ENCODE measurements around the gene BAD. TPM values are rescaled to one million over a fixed set of nuclear protein-coding genes. Genes with fewer than 3 reads are reported as not detected.

Gene BAD
- total and polyA plus RNA-seq, 2 donors (not counting 1 experiment from before 2014, with no cell fraction given): 24.0 to 39.1 TPM

DNA sequence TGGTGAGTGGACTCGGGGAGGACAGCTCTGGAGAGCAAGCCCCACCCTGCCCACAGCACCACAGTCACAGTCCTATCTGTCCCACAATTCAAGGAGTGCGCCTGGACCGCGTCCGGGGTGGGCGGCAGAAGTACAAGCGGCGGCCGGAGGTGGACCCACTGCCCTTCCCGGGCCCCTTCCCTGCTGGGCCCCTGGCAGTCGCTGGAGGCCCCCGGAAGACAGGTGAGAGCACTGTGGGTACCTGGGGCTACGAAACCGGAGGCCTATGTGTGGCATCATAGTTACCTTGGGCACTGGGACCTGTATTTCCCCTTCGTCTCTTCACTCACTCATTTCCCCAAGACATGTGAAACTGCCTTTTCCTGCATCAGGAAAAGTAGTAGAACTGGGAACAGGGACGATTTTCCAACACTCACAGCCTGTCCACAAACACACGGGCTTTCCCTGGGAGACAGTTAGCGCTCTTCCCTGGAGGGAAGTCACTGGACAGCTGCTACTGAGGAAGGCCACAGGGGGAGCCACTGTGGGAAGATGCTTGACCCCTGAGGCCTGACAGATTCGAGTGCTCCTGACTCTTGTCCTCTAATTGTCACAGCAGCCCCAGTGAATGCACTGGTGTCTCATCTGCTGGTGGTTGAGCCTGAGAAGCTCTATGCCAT, 29.8 kb upstream of the BAD start:
- DNase-seq (no peak), ATAC-seq (ENCODE audit: low read depth) (no peak)
- Mint-ChIP-seq H3K4me1 (peaks cover 28% of the 10 kb centered on the region), H3K27me3 (no peaks in the 10 kb centered on the region), H3K4me3 (no peak overlapping the region), H3K9me3 (ENCODE audit: insufficient read depth) (no peaks in the 10 kb centered on the region), H3K27ac (peak overlapping the region; percentile 24)
- TF ChIP-seq, protein P1, sequence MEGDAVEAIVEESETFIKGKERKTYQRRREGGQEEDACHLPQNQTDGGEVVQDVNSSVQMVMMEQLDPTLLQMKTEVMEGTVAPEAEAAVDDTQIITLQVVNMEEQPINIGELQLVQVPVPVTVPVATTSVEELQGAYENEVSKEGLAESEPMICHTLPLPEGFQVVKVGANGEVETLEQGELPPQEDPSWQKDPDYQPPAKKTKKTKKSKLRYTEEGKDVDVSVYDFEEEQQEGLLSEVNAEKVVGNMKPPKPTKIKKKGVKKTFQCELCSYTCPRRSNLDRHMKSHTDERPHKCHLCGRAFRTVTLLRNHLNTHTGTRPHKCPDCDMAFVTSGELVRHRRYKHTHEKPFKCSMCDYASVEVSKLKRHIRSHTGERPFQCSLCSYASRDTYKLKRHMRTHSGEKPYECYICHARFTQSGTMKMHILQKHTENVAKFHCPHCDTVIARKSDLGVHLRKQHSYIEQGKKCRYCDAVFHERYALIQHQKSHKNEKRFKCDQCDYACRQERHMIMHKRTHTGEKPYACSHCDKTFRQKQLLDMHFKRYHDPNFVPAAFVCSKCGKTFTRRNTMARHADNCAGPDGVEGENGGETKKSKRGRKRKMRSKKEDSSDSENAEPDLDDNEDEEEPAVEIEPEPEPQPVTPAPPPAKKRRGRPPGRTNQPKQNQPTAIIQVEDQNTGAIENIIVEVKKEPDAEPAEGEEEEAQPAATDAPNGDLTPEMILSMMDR (IDR thresholded peaks at IDR 0.05): no peak
- no peak for TF ChIP-seq EZH2 (IDR thresholded peaks at IDR 0.05; ENCODE audit: borderline replicate concordance, insufficient read depth, low read depth, low read length, poor library complexity, severe bottlenecking)
- POLR2A ChIA-PET: no interaction called here
- WGBS (ENCODE audit: insufficient coverage): 95% methylated on average over 18 of the region's 19 CpGs
- no peak overlapping the region for H3K9ac ChIP-seq (ENCODE audit: low read length)
- H3K4me1 ChIP-seq (ENCODE audit: control insufficient read depth in 2 of 2, insufficient read depth in 2 of 2, low read length in 2 of 2): peaks cover 6 to 24% of the 10 kb centered on the region in 2 donors
- H3K27ac ChIP-seq (ENCODE audit: low read length in 2 of 2): no peak overlapping the region
- H3K4me2 ChIP-seq (replicated peaks; ENCODE audit: low read depth, low read length, poor library complexity, severe bottlenecking): no peak overlapping the region
- CTCF ChIA-PET: interaction anchor here (1.6 to 1.7 kb wide), 2 partner anchors 10 to 46 kb away, joined by 4 to 5 read pairs; no protein-coding TSS in a partner anchor
- H3K4me3 ChIP-seq (ENCODE audit: control extremely low read depth in 1 of 5, extremely low read depth in 1 of 5, insufficient read depth in 1 of 5, low read depth in 2 of 5, low read length in 4 of 5): no peak overlapping the region
- H2AFZ ChIP-seq (ENCODE audit: insufficient read depth, low read depth, low read length, poor library complexity, severe bottlenecking): no peak overlapping the region
- peaks cover 40% of the 10 kb centered on the region for H3K79me2 ChIP-seq (ENCODE audit: control insufficient read depth, insufficient read depth, low read length)
- peaks cover 21% of the 10 kb centered on the region for H4K20me1 ChIP-seq (ENCODE audit: control insufficient read depth, insufficient read depth, low read length, poor library complexity, severe bottlenecking)
- H3K9me3 ChIP-seq (ENCODE audit: control extremely low read depth in 1 of 3, control insufficient read depth in 2 of 3, insufficient read depth in 1 of 3, low read length in 2 of 3): no peaks in the 10 kb centered on the region
- peaks cover 0 to 32% of the 10 kb centered on the region in 2 experiments for H3K36me3 ChIP-seq (replicated peaks in 1 of 2; ENCODE audit: control extremely low read depth in 1 of 2, control insufficient read depth in 1 of 2, extremely low read depth in 1 of 2, insufficient read depth in 2 of 2, low read length in 1 of 2)
- intact Hi-C loops (cut with micrococcal nuclease): no loop called here
- no peaks in the 10 kb centered on the region for H3K27me3 ChIP-seq (replicated peaks in 1 of 4; ENCODE audit: control extremely low read depth in 1 of 4, control insufficient read depth in 3 of 4, insufficient read depth in 4 of 4, low read length in 3 of 4)

GRCh38 chr11:64313491-64314145, 29.2 kb upstream of the BAD start:
- no peak for ATAC-seq (ENCODE audit: low read depth)
- H3K9ac ChIP-seq (ENCODE audit: low read length): no peak overlapping the region
- TF ChIP-seq EZH2 (IDR thresholded peaks at IDR 0.05; ENCODE audit: borderline replicate concordance, insufficient read depth, low read depth, low read length, poor library complexity, severe bottlenecking): no peak
- TF ChIP-seq, protein P1 (IDR thresholded peaks at IDR 0.05): no peak
- no peaks in the 10 kb centered on the region for H3K27me3 Mint-ChIP-seq
- H3K4me1 Mint-ChIP-seq: peaks cover 23% of the 10 kb centered on the region
- ChIA-PET CTCF (interaction anchor here (1.6 to 1.7 kb wide), 2 partner anchors 9 to 47 kb away, joined by 4 to 5 read pairs; no protein-coding TSS in a partner anchor), POLR2A (no interaction called here)
- no peaks in the 10 kb centered on the region for H3K9me3 ChIP-seq (ENCODE audit: control extremely low read depth in 1 of 3, control insufficient read depth in 2 of 3, insufficient read depth in 1 of 3, low read length in 2 of 3)
- H2AFZ ChIP-seq (ENCODE audit: insufficient read depth, low read depth, low read length, poor library complexity, severe bottlenecking): no peak overlapping the region
- H4K20me1 ChIP-seq (ENCODE audit: control insufficient read depth, insufficient read depth, low read length, poor library complexity, severe bottlenecking): peaks cover 21% of the 10 kb centered on the region
- H3K27ac ChIP-seq (ENCODE audit: low read length in 2 of 2): peak overlapping the region in 1 of 2 donors; percentile 6
- intact Hi-C loops (cut with micrococcal nuclease): no loop called here
- H3K36me3 ChIP-seq (replicated peaks in 1 of 2; ENCODE audit: control extremely low read depth in 1 of 2, control insufficient read depth in 1 of 2, extremely low read depth in 1 of 2, insufficient read depth in 2 of 2, low read length in 1 of 2): peaks cover 0 to 32% of the 10 kb centered on the region in 2 experiments
- no peak overlapping the region for H3K4me2 ChIP-seq (replicated peaks; ENCODE audit: low read depth, low read length, poor library complexity, severe bottlenecking)
- H3K9me3 Mint-ChIP-seq (ENCODE audit: insufficient read depth): no peaks in the 10 kb centered on the region
- no peak overlapping the region for H3K27ac Mint-ChIP-seq
- no peak overlapping the region for H3K4me3 Mint-ChIP-seq
- no peaks in the 10 kb centered on the region for H3K27me3 ChIP-seq (replicated peaks in 1 of 4; ENCODE audit: control extremely low read depth in 1 of 4, control insufficient read depth in 3 of 4, insufficient read depth in 4 of 4, low read length in 3 of 4)
- H3K4me3 ChIP-seq (ENCODE audit: control extremely low read depth in 1 of 5, extremely low read depth in 1 of 5, insufficient read depth in 1 of 5, low read depth in 2 of 5, low read length in 4 of 5): no peak overlapping the region
- peaks cover 0 to 18% of the 10 kb centered on the region in 2 donors for H3K4me1 ChIP-seq (ENCODE audit: control insufficient read depth in 2 of 2, insufficient read depth in 2 of 2, low read length in 2 of 2)
- H3K79me2 ChIP-seq (ENCODE audit: control insufficient read depth, insufficient read depth, low read length): peaks cover 40% of the 10 kb centered on the region
- no peak for DNase-seq
- 97% methylated on average over 13 of the region's 18 CpGs for WGBS (ENCODE audit: insufficient coverage)

All from B cell (primary cell).